Stomach (tissue), 9 donors: ENCODE measurements around the gene PCDH9. TPM values are rescaled to one million over a fixed set of nuclear protein-coding genes. Genes with fewer than 3 reads are reported as not detected.
A peak's percentile ranks its signal among the peaks of the same experiment; 100 is the strongest.

Experiments used
- DNase-seq, 2 donors: peaks; one replicate each; pipeline versions ENCODE4 v3.0.0 to v3.0.0-alpha.2; 2013 to 2019
- H3K27ac ChIP-seq, 5 donors: fragments of 200-600 bp in 4 of 5; sonication (generic) in 4 of 5; one replicate each; pipeline ENCODE4 v1.5.1; 2013 to 2019; ENCODE audit warnings: mild to moderate bottlenecking in 1 of 5, moderate library complexity in 1 of 5
- H3K27me3 ChIP-seq, 3 donors: fragments of 200-600 bp; sonication (generic); one replicate each; pipeline ENCODE4 v1.5.1; 2017 to 2019; ENCODE audit warnings: mixed run types in 1 of 3
- H3K36me3 ChIP-seq, 4 donors: fragments of 200-600 bp; sonication (generic); 1 replicate in 3 of 4; 2 replicates in 1 of 4; pipeline ENCODE4 v1.5.1; 2016 to 2019
- H3K4me1 ChIP-seq, 4 donors: fragments of 200-600 bp; sonication (generic); one replicate each; pipeline ENCODE4 v1.5.1; 2016 to 2019
- H3K4me3 ChIP-seq, 4 donors: fragments of 200-600 bp; sonication (generic) in 3 of 4; one replicate each; pipeline ENCODE4 v1.5.1; 2016 to 2019; ENCODE audit warnings: mild to moderate bottlenecking in 1 of 4
- H3K9me3 ChIP-seq, 4 donors: fragments of 200-600 bp; sonication (generic); one replicate each; pipeline ENCODE4 v1.5.1; 2016 to 2019
- CTCF ChIP-seq, 7 experiments: fragments of 450-650 bp in 4 of 7; fragments of 200-600 bp in 3 of 7; sonication (generic) in 3 of 7; IDR thresholded peaks; one replicate each; pipeline ENCODE4 v1.5.1; 2016 to 2019; ENCODE audit warnings: antibody characterized with exemption in 7 of 7, control low read depth in 2 of 7, mild to moderate bottlenecking in 1 of 7
- EP300 ChIP-seq: sonication (generic); formaldehyde crosslinking; IDR thresholded peaks from one replicate; pipeline ENCODE4 v1.6.1; 2017; ENCODE audit warnings: antibody characterized with exemption
- POLR2A ChIP-seq, 4 donors: fragments of 450-650 bp; IDR thresholded peaks; one replicate each; pipeline ENCODE4 v1.6.1; 2016; ENCODE audit warnings: antibody characterized with exemption in 4 of 4, control low read depth in 2 of 4, mild to moderate bottlenecking in 1 of 4, moderate library complexity in 1 of 4
- POLR2AphosphoS5 ChIP-seq, 3 donors: sonication (generic); formaldehyde crosslinking; IDR thresholded peaks; one replicate each; pipeline ENCODE4 v1.6.1; 2016; ENCODE audit warnings: antibody characterized with exemption in 3 of 3
- whole genome bisulfite sequencing, 5 donors: extraction: QIAGEN DNeasy Blood & Tissue Kit in 3 of 5; methylation state at CpG; one replicate each; pipeline versions ENCODE4 v1.1.5 to v1.1.7; 2013 to 2018; 5-methylcytosine and 5-hydroxymethylcytosine counted together
- intact Hi-C: fragments of 100-400 bp; cut with DNase I; formaldehyde crosslinking; loops from one replicate; pipeline ENCODE4 v1.15.1; 2023; ENCODE audit warnings: low total_unique reads
- polyA plus RNA-seq, 3 donors: library from polyadenylated mRNA; stranded (reverse); fragments of 200-250 nt; gene quantifications; one replicate each; pipeline ENCODE4 v1.2.3, GENCODE V29; 2013
- total RNA-seq, 5 donors: library from RNA; depleted of rRNA; stranded (reverse); fragments of >200 nt; gene quantifications; one replicate each; pipeline versions ENCODE4 v1.1.0 to v1.2.3, GENCODE V29; 2014 to 2016
- donor health status: healthy with polysubstance abuse.
- donor health status: Bipolar disorder and iron deficiency.
- donor health status: healthy.

Gene PCDH9
- total and polyA plus RNA-seq, 8 donors: 0.40 to 36.2 (median 3.7) TPM

GRCh38 chr13:67224148-67224846 lies 5.8 kb downstream of the PCDH9 start:
- H3K27ac ChIP-seq: no peak overlapping the region
- H3K4me1 ChIP-seq: peaks cover 0 to 46% (median 23%) of the 10 kb centered on the region in 4 donors
- 11 to 23% (median 13%) methylated on average over 9 of the region's 9 CpGs for WGBS, 5 donors
- no peaks in the 10 kb centered on the region for H3K27me3 ChIP-seq
- H3K4me3 ChIP-seq: peak overlapping the region in 3 of 4 donors; percentile 14 to 22 (median 15)
- no peaks in the 10 kb centered on the region for H3K9me3 ChIP-seq
- H3K36me3 ChIP-seq: peaks cover 0 to 3% (median 0%) of the 10 kb centered on the region in 4 donors
- TF ChIP-seq EP300 (no peak), CTCF (IDR thresholded peaks at IDR 0.05) (peak in 5 of 7 experiments; percentile 36 to 78 (median 61)), POLR2AphosphoS5 (IDR thresholded peaks at IDR 0.05) (peak in 2 of 3 donors; percentile 83 to 86), POLR2A (IDR thresholded peaks at IDR 0.05) (no peak)
- DNase-seq: peak; percentile 87 to 92
- intact Hi-C loops: no loop called here

GRCh38 chr13:67223742-67224141 lies 6.4 kb downstream of the PCDH9 start:
- DNase-seq: no peak
- intact Hi-C loops: no loop called here
- Histone ChIP-seq H3K36me3 (peaks cover 0 to 3% (median 0%) of the 10 kb centered on the region in 4 donors), H3K4me1 (peaks cover 0 to 41% (median 18%) of the 10 kb centered on the region in 4 donors), H3K27me3 (no peaks in the 10 kb centered on the region), H3K27ac (no peak overlapping the region), H3K4me3 (peak overlapping the region in 3 of 4 donors; percentile 14 to 22 (median 15)), H3K9me3 (no peaks in the 10 kb centered on the region)
- TF ChIP-seq POLR2AphosphoS5 (IDR thresholded peaks at IDR 0.05): no peak
- TF ChIP-seq CTCF (IDR thresholded peaks at IDR 0.05): no peak
- TF ChIP-seq EP300: no peak
- no peak for TF ChIP-seq POLR2A (IDR thresholded peaks at IDR 0.05)
- 18 to 43% (median 29%) methylated on average over 1 of the region's 1 CpG for WGBS, 5 donors

- TF ChIP-seq CTCF (IDR thresholded peaks at IDR 0.05) (no peak), EP300 (no peak), POLR2A (IDR thresholded peaks at IDR 0.05) (no peak), POLR2AphosphoS5 (IDR thresholded peaks at IDR 0.05) (no peak)
- intact Hi-C loops: no loop called here
- 22 to 73% (median 34%) methylated on average over 2 of the region's 2 CpGs for WGBS, 5 donors
- H3K27me3 ChIP-seq: no peaks in the 10 kb centered on the region
- peaks cover 0 to 3% (median 0%) of the 10 kb centered on the region in 4 donors for H3K36me3 ChIP-seq
- peaks cover 0 to 34% (median 14%) of the 10 kb centered on the region in 4 donors for H3K4me1 ChIP-seq
- H3K27ac ChIP-seq: no peak overlapping the region
- no peak for DNase-seq
- no peaks in the 10 kb centered on the region for H3K9me3 ChIP-seq
- H3K4me3 ChIP-seq: peak overlapping the region in 1 of 4 donors; percentile 14
Measured at GRCh38 chr13:67223024-67223423, 7.1 kb downstream of the PCDH9 start.

- no peaks in the 10 kb centered on the region for H3K27me3 ChIP-seq
- peak in 1 of 2 donors; percentile 10 for DNase-seq
- no peaks in the 10 kb centered on the region for H3K9me3 ChIP-seq
- intact Hi-C loops: no loop called here
- H3K27ac ChIP-seq: no peak overlapping the region
- H3K36me3 ChIP-seq: peaks cover 0 to 3% (median 0%) of the 10 kb centered on the region in 4 donors
- TF ChIP-seq EP300 (no peak), POLR2AphosphoS5 (IDR thresholded peaks at IDR 0.05) (no peak), POLR2A (IDR thresholded peaks at IDR 0.05) (no peak), CTCF (IDR thresholded peaks at IDR 0.05) (no peak)
- peaks cover 0 to 32% (median 14%) of the 10 kb centered on the region in 4 donors for H3K4me1 ChIP-seq
- H3K4me3 ChIP-seq: no peak overlapping the region
- 42 to 68% (median 53%) methylated on average over 3 of the region's 3 CpGs for WGBS, 5 donors
Measured at GRCh38 chr13:67221630-67222226, 8.4 kb downstream of the PCDH9 start.
